Thyroid gland (tissue), 4 donors: ENCODE measurements around the gene RALGAPA1.

Source experiments
- POLR2A ChIP-seq, 2 donors: fragments of 450-650 bp; IDR thresholded peaks; one replicate each; pipeline ENCODE4 v1.6.1; 2017; ENCODE audit warnings: antibody characterized with exemption in 2 of 2, mild to moderate bottlenecking in 2 of 2, moderate library complexity in 1 of 2
- TF ChIP-seq, protein P1 (sequence below), 6 experiments: fragments of 200-600 bp in 3 of 6; fragments of 450-650 bp in 3 of 6; sonication (generic) in 3 of 6; IDR thresholded peaks; one replicate each; pipeline ENCODE4 v1.5.1; 2016 to 2019; ENCODE audit warnings: antibody characterized with exemption in 6 of 6, mild to moderate bottlenecking in 2 of 6, inconsistent platforms in 1 of 6, moderate library complexity in 1 of 6

DNA sequence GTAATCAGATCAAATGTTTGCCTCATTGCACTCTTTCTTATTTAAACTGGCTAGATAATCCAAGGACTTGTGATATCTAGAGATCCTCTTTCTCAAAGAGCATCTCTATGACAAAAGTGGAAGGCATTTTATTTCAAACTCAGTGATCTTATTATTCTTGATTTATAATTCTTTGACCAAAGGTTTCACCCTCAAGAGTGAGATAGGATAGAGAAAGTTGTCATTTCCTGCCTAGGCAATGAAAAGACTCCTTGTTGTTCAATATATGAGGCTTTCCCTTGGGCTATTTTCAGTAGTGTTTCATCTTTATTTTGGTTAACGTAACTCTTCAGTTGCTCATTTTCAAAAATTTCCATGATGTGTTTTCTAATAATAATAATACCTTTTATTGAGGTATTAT, 293.2 kb downstream of the RALGAPA1 start:
- TF ChIP-seq, protein P1, sequence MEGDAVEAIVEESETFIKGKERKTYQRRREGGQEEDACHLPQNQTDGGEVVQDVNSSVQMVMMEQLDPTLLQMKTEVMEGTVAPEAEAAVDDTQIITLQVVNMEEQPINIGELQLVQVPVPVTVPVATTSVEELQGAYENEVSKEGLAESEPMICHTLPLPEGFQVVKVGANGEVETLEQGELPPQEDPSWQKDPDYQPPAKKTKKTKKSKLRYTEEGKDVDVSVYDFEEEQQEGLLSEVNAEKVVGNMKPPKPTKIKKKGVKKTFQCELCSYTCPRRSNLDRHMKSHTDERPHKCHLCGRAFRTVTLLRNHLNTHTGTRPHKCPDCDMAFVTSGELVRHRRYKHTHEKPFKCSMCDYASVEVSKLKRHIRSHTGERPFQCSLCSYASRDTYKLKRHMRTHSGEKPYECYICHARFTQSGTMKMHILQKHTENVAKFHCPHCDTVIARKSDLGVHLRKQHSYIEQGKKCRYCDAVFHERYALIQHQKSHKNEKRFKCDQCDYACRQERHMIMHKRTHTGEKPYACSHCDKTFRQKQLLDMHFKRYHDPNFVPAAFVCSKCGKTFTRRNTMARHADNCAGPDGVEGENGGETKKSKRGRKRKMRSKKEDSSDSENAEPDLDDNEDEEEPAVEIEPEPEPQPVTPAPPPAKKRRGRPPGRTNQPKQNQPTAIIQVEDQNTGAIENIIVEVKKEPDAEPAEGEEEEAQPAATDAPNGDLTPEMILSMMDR (IDR thresholded peaks at IDR 0.05) = no peak
- TF ChIP-seq POLR2A (IDR thresholded peaks at IDR 0.05) = no peak
